Prostate gland (tissue), 2 donors: Measurements from ENCODE around the gene SH3TC2. TPM values are rescaled to one million over a fixed set of nuclear protein-coding genes. Genes with fewer than 3 reads are reported as not detected.
A peak's percentile ranks its signal among the peaks of the same experiment; 100 is the strongest.

ENCODE experiments used
- DNase-seq: peaks from one replicate; pipeline ENCODE4 v3.0.0-alpha.2; 2019; ENCODE audit warnings: low spot score
- H3K27ac ChIP-seq, 2 donors: fragments of 200-600 bp; sonication (generic); 2 replicates each; pipeline ENCODE4 v1.5.1; 2017 to 2019
- H3K27me3 ChIP-seq: fragments of 200-600 bp; sonication (generic); replicated peaks from 2 replicates; pipeline ENCODE4 v1.5.1; 2019; ENCODE audit not compliant: insufficient read depth
- H3K36me3 ChIP-seq, 2 donors: fragments of 200-600 bp; sonication (generic); 1 replicate in 1 of 2; 2 replicates in 1 of 2; pipeline versions ENCODE4 v1.5.1 to v1.8.1; 2017 to 2019
- H3K4me1 ChIP-seq: fragments of 200-600 bp; sonication (generic); replicated peaks from 2 replicates; pipeline ENCODE4 v1.5.1; 2019
- H3K4me3 ChIP-seq, 2 donors: fragments of 200-600 bp; sonication (generic); 2 replicates each; pipeline ENCODE4 v1.5.1; 2017 to 2019
- H3K9me3 ChIP-seq: fragments of 200-600 bp; sonication (generic); 2 replicates; pipeline ENCODE4 v1.5.1; 2017
- POLR2A ChIP-seq: fragments of 450-650 bp; IDR thresholded peaks from one replicate; pipeline ENCODE4 v1.6.1; 2016; ENCODE audit warnings: antibody characterized with exemption, mild to moderate bottlenecking
- POLR2AphosphoS5 ChIP-seq: sonication (generic); formaldehyde crosslinking; IDR thresholded peaks from one replicate; pipeline ENCODE4 v1.6.1; 2017; ENCODE audit warnings: antibody characterized with exemption
- WGBS: methylation state at CpG from one replicate; pipeline ENCODE4 v1.1.5; 2018; 5-methylcytosine and 5-hydroxymethylcytosine counted together
- intact Hi-C: fragments of 100-400 bp; cut with DNase I; formaldehyde crosslinking; loops from one replicate; pipeline ENCODE4 v1.14.2; 2022
- total RNA-seq, 2 donors: library from RNA; depleted of rRNA; stranded (reverse); fragments of >200 nt; gene quantifications; one replicate each; pipeline ENCODE4 v1.1.0, GENCODE V29; 2016
- TF ChIP-seq, protein P1 (sequence below), 4 experiments: fragments of 200-600 bp in 2 of 4; fragments of 450-650 bp in 2 of 4; sonication (generic) in 2 of 4; IDR thresholded peaks; 1 replicate in 3 of 4; 2 replicates in 1 of 4; pipeline ENCODE4 v1.5.1; 2016 to 2019; ENCODE audit warnings: antibody characterized with exemption in 4 of 4, mild to moderate bottlenecking in 2 of 4, moderate library complexity in 2 of 4

The SH3TC2 gene
- total RNA-seq, 2 donors from 2014 or later = 6.2 to 69.1 TPM

DNA sequence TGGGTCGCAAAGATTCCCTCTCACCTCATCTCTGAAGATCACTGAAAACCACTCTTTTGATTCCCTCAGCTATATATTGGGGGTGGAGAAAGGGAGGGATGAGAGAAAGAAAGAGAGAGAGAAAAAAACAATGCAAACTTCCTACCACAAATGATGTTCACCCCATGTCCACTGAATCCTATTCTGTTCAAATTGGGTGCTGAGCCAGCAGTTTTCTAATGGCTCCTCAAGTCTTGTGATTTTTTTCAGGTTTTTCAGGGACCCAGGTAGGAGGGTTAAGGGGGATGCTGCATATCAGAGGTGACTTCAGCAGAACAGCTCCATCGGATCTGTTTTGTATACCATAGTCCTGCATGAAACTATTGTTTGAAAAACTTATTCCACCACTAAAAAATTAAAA is 95.9 kb downstream of the SH3TC2 start:
- Histone ChIP-seq H3K36me3 (no peaks in the 10 kb centered on the region), H3K9me3 (no peaks in the 10 kb centered on the region), H3K4me3 (no peak overlapping the region), H3K27me3 (no peaks in the 10 kb centered on the region), H3K27ac (peak overlapping the region; percentile 56 to 60), H3K4me1 (peaks cover 16% of the 10 kb centered on the region)
- TF ChIP-seq POLR2A = no peak
- TF ChIP-seq, protein P1, sequence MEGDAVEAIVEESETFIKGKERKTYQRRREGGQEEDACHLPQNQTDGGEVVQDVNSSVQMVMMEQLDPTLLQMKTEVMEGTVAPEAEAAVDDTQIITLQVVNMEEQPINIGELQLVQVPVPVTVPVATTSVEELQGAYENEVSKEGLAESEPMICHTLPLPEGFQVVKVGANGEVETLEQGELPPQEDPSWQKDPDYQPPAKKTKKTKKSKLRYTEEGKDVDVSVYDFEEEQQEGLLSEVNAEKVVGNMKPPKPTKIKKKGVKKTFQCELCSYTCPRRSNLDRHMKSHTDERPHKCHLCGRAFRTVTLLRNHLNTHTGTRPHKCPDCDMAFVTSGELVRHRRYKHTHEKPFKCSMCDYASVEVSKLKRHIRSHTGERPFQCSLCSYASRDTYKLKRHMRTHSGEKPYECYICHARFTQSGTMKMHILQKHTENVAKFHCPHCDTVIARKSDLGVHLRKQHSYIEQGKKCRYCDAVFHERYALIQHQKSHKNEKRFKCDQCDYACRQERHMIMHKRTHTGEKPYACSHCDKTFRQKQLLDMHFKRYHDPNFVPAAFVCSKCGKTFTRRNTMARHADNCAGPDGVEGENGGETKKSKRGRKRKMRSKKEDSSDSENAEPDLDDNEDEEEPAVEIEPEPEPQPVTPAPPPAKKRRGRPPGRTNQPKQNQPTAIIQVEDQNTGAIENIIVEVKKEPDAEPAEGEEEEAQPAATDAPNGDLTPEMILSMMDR (IDR thresholded peaks at IDR 0.05) = no peak
- TF ChIP-seq POLR2AphosphoS5 = no peak
- no peak for DNase-seq
- 91% methylated on average over 2 of the region's 2 CpGs for WGBS
- intact Hi-C loops = no loop called here

DNA sequence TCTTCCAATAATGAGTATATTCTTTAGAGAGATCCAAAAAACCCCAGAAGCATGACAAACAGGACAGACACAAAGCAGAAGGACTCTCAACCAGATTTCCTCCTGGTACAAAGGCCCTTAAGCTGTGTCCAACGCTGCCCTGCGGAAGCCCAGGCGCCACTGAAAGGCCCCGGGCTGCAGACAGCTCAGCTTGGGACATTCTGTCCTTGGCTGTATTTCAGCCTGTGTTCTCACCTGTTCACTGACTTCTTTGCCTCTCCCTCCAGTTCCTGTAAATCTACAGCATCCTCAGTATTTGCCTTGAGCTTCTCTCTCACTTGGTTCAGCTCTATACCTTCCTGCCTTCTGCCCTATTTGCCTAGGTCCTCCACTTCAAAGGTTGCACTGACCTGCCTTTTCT is 96.5 kb downstream of the SH3TC2 start:
- Histone ChIP-seq H3K4me3 (no peak overlapping the region), H3K27me3 (no peaks in the 10 kb centered on the region), H3K4me1 (peaks cover 16% of the 10 kb centered on the region), H3K36me3 (no peaks in the 10 kb centered on the region), H3K27ac (peak overlapping the region; percentile 56 to 60), H3K9me3 (no peaks in the 10 kb centered on the region)
- peak; percentile 82 for DNase-seq
- intact Hi-C loops = no loop called here
- TF ChIP-seq POLR2AphosphoS5 = peak; percentile 83
- TF ChIP-seq, protein P1 (IDR thresholded peaks at IDR 0.05) = no peak
- WGBS = 56% methylated on average over 4 of the region's 4 CpGs

DNA sequence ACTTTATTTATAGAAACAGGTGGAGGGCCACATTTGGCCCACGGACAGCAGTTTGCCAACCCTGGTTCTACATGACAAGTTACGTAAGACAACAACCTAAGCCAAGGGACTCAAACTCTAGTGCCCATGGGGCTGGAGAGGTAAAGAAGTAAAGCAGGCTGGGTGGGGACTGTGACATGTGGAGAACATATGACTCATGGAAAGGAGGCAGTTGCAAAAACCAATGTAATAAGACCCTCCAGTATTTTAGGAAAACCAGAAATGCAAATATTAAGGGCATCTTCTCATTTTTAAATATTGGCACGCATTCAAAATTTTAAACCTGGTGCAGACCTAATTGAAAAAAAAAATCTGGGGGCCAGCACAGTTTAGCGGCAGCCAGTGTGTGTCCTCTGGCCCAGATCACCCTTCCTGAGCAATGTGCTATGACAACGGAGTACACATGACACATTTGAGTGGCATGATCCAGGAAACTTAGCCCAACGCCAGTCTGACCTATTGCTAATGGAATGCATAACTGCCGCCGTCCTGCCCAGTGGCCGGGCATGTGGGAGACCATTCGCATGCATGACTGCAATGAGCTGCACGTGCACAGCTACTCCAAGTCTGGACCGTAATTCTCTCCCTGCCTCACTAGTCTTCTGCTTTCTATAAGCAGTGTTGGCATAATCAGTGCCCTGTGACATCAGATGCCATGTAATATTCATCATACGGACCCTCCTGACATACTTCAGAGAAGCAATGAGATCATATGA is 97.2 kb downstream of the SH3TC2 start:
- intact Hi-C loops = no loop called here
- no peaks in the 10 kb centered on the region for H3K9me3 ChIP-seq
- peak overlapping the region; percentile 56 to 60 for H3K27ac ChIP-seq
- H3K36me3 ChIP-seq = no peaks in the 10 kb centered on the region
- DNase-seq = peak; percentile 39
- H3K4me1 ChIP-seq = peaks cover 16% of the 10 kb centered on the region
- TF ChIP-seq POLR2AphosphoS5 (no peak), POLR2A (peak; percentile 14)
- TF ChIP-seq, protein P1 (IDR thresholded peaks at IDR 0.05) = no peak
- no peak overlapping the region for H3K4me3 ChIP-seq
- H3K27me3 ChIP-seq = no peaks in the 10 kb centered on the region
- 56% methylated on average over 13 of the region's 13 CpGs for WGBS

GRCh38 chr5:148963664-148964063 is 99.2 kb downstream of the SH3TC2 start:
- intact Hi-C loops = no loop called here
- no peak for DNase-seq
- peaks cover 8% of the 10 kb centered on the region for H3K4me1 ChIP-seq
- H3K4me3 ChIP-seq = no peak overlapping the region
- H3K27ac ChIP-seq = no peak overlapping the region
- TF ChIP-seq POLR2AphosphoS5 = no peak
- TF ChIP-seq, protein P1 (IDR thresholded peaks at IDR 0.05) = no peak
- TF ChIP-seq POLR2A = no peak
- no peaks in the 10 kb centered on the region for H3K27me3 ChIP-seq
- no peaks in the 10 kb centered on the region for H3K9me3 ChIP-seq
- H3K36me3 ChIP-seq = no peaks in the 10 kb centered on the region

DNA sequence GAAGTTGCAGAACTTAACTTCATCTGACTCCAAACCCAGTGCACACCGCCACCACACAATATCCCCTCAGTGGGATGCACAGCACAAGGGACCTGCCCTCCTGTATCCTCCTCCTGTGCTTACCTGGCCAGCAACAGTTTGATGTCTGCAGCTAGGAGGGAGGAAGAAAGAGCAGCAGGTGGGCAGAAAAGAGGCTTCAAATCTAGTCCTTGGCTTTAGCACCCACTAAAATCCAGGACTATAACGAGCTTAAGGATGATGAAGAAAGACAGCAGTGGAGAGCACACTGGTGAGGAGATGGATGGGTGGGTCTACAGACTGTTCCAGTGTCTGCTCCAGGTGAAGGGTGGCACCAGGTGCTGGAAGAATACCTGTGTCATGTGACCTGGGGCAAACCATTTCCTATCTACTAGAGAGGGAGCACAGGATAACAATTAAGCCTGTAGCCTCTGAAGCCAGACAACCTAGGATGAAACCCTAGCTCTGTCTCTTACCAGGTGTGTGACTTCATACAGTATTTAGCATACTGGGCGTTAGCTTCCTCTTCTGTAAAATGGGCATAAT is 100.0 kb downstream of the SH3TC2 start:
- TF ChIP-seq POLR2AphosphoS5 = no peak
- TF ChIP-seq, protein P1 (IDR thresholded peaks at IDR 0.05) = no peak
- TF ChIP-seq POLR2A = no peak
- Histone ChIP-seq H3K4me1 (peaks cover 8% of the 10 kb centered on the region), H3K36me3 (no peaks in the 10 kb centered on the region), H3K27me3 (no peaks in the 10 kb centered on the region), H3K4me3 (no peak overlapping the region), H3K27ac (no peak overlapping the region), H3K9me3 (no peaks in the 10 kb centered on the region)
- intact Hi-C loops = no loop called here
- DNase-seq = no peak
- 86% methylated on average over 3 of the region's 3 CpGs for whole genome bisulfite sequencing
